ENCODE measurements around the gene CPSF4.
A peak's percentile ranks its signal among the peaks of the same experiment; 100 is the strongest.
"Not testable (repeated sequence)": the region's sequence is repeated elsewhere in the genome, so short reads cannot be mapped to it uniquely, and the experiment has no call there.

The CPSF4 gene

GRCh38 chr7:99408379-99409191 is 30.2 kb upstream of the CPSF4 start, which contains the start of the genes BUD31 and PDAP1:
TSS of gene BUD31 (plus strand) at chr7:99408969. CDS start at chr7:99411093, 2,124 bp downstream.
TSS of gene PDAP1 (minus strand) at chr7:99408597. CDS start at chr7:99408548, 49 bp downstream.
- DNase-seq: peak; percentile 93

- peak; percentile 22 for DNase-seq
Measured at GRCh38 chr7:99409192-99409572, 29.6 kb upstream of the CPSF4 start.

- no peak for DNase-seq
Measured at GRCh38 chr7:99409806-99410205, 28.9 kb upstream of the CPSF4 start.

GRCh38 chr7:99410635-99411034 is 28.1 kb upstream of the CPSF4 start:
- no peak for DNase-seq

- not testable (repeated sequence) for DNase-seq
Measured at GRCh38 chr7:99415513-99416127, 23.1 kb upstream of the CPSF4 start.

- DNase-seq: no peak
Measured at GRCh38 chr7:99418260-99418659, 20.5 kb upstream of the CPSF4 start.

- DNase-seq: no peak
Measured at GRCh38 chr7:99419323-99420021, 19.3 kb upstream of the CPSF4 start.

GRCh38 chr7:99420213-99420612 is 18.5 kb upstream of the CPSF4 start:
- DNase-seq: no peak

GRCh38 chr7:99420986-99421385 is 17.8 kb upstream of the CPSF4 start:
- DNase-seq: no peak

GRCh38 chr7:99422186-99422585 is 16.6 kb upstream of the CPSF4 start:
- no peak for DNase-seq

GRCh38 chr7:99422625-99423024 is 16.1 kb upstream of the CPSF4 start:
- DNase-seq: no peak

- no peak for DNase-seq
Measured at GRCh38 chr7:99424932-99425730, 13.6 kb upstream of the CPSF4 start.

- no peak for DNase-seq
Measured at GRCh38 chr7:99428972-99429566, 9.7 kb upstream of the CPSF4 start.

- no peak for DNase-seq
Measured at GRCh38 chr7:99429756-99430155, 9.0 kb upstream of the CPSF4 start.

- DNase-seq: not testable (repeated sequence)
Measured at GRCh38 chr7:99431756-99432540, 6.8 kb upstream of the CPSF4 start.

- DNase-seq: no peak
Measured at GRCh38 chr7:99433158-99433557, 5.6 kb upstream of the CPSF4 start.

- DNase-seq: no peak
Measured at GRCh38 chr7:99437946-99438572, 684 bp upstream of the CPSF4 start.

- no peak for DNase-seq
Measured at GRCh38 chr7:99440195-99440594, 1.5 kb downstream of the CPSF4 start.

- no peak for DNase-seq
Measured at GRCh38 chr7:99446096-99446495, 7.4 kb downstream of the CPSF4 start.

- DNase-seq: no peak
Measured at GRCh38 chr7:99447943-99448342, 9.2 kb downstream of the CPSF4 start.

- no peak for DNase-seq
Measured at GRCh38 chr7:99448855-99449254, 10.1 kb downstream of the CPSF4 start.

Measured in stimulated activated CD4-positive, alpha-beta T cell treated with anti-CD3 and anti-CD28 coated beads, Interleukin-4, amount 100 ng/mL, for 24 hours (primary cell).